Hematopoietic multipotent progenitor cell (in vitro differentiated cells): ENCODE results near the gene SLC4A8. TPM values are rescaled to one million over a fixed set of nuclear protein-coding genes. Genes with fewer than 3 reads are reported as not detected.
"Not testable (repeated sequence)": the region's sequence is repeated elsewhere in the genome, so short reads cannot be mapped to it uniquely, and the experiment has no call there.

Experiments
- DNase-seq, 3 donors: peaks; one replicate each; pipeline ENCODE4 v3.0.0-alpha.2; 2011 to 2015; ENCODE audit warnings: low read depth in 2 of 3, low spot score in 2 of 3
- total RNA-seq: library from RNA; depleted of rRNA; stranded (reverse); fragments of >200 nt; gene quantifications from one replicate; pipeline ENCODE4 v1.2.3, GENCODE V29; 2012

The SLC4A8 gene
- total RNA-seq, 1 donor: 5.1 TPM

GRCh38 chr12:51470116-51470515, 45.5 kb downstream of the SLC4A8 start:
- DNase-seq: no peak

- DNase-seq: no peak
Measured at GRCh38 chr12:51471111-51471864, 46.7 kb downstream of the SLC4A8 start.

- no peak for DNase-seq
Measured at GRCh38 chr12:51472984-51473383, 48.4 kb downstream of the SLC4A8 start.

- DNase-seq: no peak
Measured at GRCh38 chr12:51473947-51474346, 49.3 kb downstream of the SLC4A8 start.

- no peak for DNase-seq
Measured at GRCh38 chr12:51475543-51475942, 50.9 kb downstream of the SLC4A8 start.

- DNase-seq: no peak
Measured at GRCh38 chr12:51480978-51481377, 56.3 kb downstream of the SLC4A8 start.

GRCh38 chr12:51482929-51483697, 58.5 kb downstream of the SLC4A8 start:
- DNase-seq: peak in 1 of 3 donors; percentile 51

GRCh38 chr12:51484119-51484518, 59.5 kb downstream of the SLC4A8 start:
- DNase-seq: no peak

- no peak for DNase-seq
Measured at GRCh38 chr12:51488281-51488680, 63.6 kb downstream of the SLC4A8 start.

GRCh38 chr12:51493281-51493680, 68.7 kb downstream of the SLC4A8 start:
- DNase-seq: peak in 1 of 3 donors; percentile 24

GRCh38 chr12:51496895-51497294, 72.3 kb downstream of the SLC4A8 start:
- no peak for DNase-seq

- DNase-seq: peak in 1 of 3 donors; percentile 32
Measured at GRCh38 chr12:51504851-51505250, 80.2 kb downstream of the SLC4A8 start.

GRCh38 chr12:51505360-51506105, 80.9 kb downstream of the SLC4A8 start:
- DNase-seq: no peak

- no peak for DNase-seq
Measured at GRCh38 chr12:51507178-51507577, 82.5 kb downstream of the SLC4A8 start.

- DNase-seq: no peak
Measured at GRCh38 chr12:51508285-51508684, 83.7 kb downstream of the SLC4A8 start.

GRCh38 chr12:51511546-51512260, 87.1 kb downstream of the SLC4A8 start:
- no peak for DNase-seq

GRCh38 chr12:51512438-51512837, 87.8 kb downstream of the SLC4A8 start:
- DNase-seq: no peak

- DNase-seq: not testable (repeated sequence)
Measured at GRCh38 chr12:51515037-51515436, 90.4 kb downstream of the SLC4A8 start.

GRCh38 chr12:51517316-51517715, 92.7 kb downstream of the SLC4A8 start:
- DNase-seq: no peak

GRCh38 chr12:51517800-51518199, 93.2 kb downstream of the SLC4A8 start:
- DNase-seq: no peak

GRCh38 chr12:51519755-51520154, 95.1 kb downstream of the SLC4A8 start:
- DNase-seq: no peak
